22Rv1 (cell line): ENCODE data around the gene CCDC146.

Experiments used
- H3K27ac ChIP-seq: fragments of 450-650 bp; 2 replicates; pipeline ENCODE4 v1.5.1; 2017
- ZFX ChIP-seq: fragments of 450-650 bp; IDR thresholded peaks from 2 replicates; pipeline ENCODE4 v1.6.1; 2017; ENCODE audit warnings: antibody characterized with exemption, borderline replicate concordance
- TF ChIP-seq, protein P1 (sequence below): fragments of 450-650 bp; IDR thresholded peaks from 2 replicates; pipeline ENCODE4 v1.5.1; 2017; ENCODE audit warnings: mild to moderate bottlenecking

CCDC146 gene

DNA sequence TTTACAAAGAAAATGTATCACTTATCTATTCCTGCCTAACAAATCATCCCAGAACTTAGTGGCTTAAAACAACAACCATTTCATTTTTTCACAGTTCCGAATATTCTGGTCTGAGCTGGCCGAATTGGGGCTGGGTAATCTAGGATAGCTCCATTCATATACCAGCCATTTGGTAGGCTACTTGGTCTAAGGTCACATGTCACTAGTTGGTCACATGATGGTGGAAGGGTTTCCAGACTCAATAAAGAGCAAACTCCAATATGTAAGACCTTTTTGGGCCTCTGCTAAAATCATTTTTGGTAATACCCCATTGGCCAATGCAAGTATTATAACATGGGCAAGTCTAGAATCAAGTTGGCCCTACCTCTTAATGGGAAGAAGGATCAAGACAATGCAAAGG, 132.5 kb downstream of the CCDC146 start:
- TF ChIP-seq, protein P1, sequence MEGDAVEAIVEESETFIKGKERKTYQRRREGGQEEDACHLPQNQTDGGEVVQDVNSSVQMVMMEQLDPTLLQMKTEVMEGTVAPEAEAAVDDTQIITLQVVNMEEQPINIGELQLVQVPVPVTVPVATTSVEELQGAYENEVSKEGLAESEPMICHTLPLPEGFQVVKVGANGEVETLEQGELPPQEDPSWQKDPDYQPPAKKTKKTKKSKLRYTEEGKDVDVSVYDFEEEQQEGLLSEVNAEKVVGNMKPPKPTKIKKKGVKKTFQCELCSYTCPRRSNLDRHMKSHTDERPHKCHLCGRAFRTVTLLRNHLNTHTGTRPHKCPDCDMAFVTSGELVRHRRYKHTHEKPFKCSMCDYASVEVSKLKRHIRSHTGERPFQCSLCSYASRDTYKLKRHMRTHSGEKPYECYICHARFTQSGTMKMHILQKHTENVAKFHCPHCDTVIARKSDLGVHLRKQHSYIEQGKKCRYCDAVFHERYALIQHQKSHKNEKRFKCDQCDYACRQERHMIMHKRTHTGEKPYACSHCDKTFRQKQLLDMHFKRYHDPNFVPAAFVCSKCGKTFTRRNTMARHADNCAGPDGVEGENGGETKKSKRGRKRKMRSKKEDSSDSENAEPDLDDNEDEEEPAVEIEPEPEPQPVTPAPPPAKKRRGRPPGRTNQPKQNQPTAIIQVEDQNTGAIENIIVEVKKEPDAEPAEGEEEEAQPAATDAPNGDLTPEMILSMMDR = no peak
- no peak for TF ChIP-seq ZFX
- no peak overlapping the region for H3K27ac ChIP-seq

DNA sequence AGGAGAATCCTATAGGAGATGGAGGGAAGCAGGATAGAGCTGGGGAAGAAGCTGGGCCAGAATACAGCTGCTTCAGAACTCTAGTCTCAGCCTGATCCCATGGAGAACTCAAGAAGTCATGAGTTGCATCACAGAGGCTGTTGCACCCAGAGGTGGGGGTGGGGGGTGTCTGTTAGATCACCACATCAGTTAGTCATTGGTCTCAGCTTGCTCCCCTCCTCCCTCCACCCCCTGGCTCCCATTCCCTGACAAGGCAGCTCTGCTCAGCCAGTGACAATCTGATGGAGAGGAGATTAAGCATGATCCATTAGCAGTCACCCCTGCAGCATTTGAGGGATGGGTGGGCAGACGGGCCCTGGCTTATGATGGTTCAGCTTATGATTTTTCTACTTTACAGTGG, 135.6 kb downstream of the CCDC146 start:
- no peak overlapping the region for H3K27ac ChIP-seq
- TF ChIP-seq ZFX = no peak
- TF ChIP-seq, protein P1 = no peak

DNA sequence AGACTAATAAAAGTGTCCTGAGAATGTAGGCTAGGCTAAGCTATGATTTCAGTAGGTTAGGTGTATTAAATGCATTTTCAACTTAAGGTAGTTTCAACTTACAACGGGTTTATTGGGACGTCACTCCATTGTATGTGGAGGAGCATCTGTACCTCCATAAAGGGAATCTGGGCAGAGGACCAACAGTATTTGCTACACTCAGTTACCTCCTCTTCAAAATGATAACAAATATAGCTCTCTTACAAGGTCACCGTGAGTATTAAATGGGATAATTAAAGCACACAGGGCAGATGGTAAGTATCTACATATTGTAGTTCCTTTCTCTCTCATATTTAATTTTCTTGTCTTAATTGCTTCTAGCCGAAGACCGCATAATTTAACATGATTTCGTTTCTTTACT, 136.2 kb downstream of the CCDC146 start:
- H3K27ac ChIP-seq = no peak overlapping the region
- TF ChIP-seq, protein P1 = no peak
- TF ChIP-seq ZFX = no peak

DNA sequence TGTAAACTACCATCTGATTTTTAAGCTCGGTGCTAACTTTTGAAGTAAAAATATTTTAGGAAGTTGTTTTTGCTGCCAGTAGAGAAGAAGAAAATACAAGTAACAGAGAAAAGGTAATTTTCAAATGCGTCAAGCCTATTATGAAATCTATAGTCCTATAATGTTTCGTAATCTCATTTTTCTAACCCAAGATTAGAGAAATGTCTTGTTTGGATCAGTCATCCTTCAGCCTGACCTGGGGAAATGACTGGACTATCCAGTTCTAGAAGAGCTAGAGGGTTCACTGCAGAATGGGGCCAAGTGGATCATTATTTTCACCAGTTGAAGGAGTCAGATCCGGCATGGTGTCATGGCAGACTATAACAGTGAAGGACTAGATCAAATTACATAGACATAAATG, 139.9 kb downstream of the CCDC146 start:
- no peak overlapping the region for H3K27ac ChIP-seq
- TF ChIP-seq, protein P1 = no peak
- no peak for TF ChIP-seq ZFX

DNA sequence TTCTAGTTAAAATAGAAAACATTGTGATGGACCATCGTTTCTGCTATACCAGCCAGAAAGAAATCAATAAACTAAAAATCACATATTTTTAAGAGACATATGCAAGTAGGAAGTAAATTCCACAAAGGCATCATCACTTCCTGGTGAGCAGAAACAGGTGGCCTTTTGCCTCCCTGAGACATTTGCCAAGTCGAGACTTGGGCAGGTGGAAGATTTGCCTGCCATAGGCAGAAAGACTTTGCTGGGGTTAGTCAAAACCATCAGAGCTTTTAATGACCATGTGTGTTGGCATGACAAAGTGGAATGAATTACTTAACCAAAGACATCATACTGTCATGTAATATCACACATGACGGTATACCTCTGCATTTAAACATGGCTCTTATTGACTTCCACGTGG, 143.3 kb downstream of the CCDC146 start:
- TF ChIP-seq, protein P1 = no peak
- TF ChIP-seq ZFX = no peak

DNA sequence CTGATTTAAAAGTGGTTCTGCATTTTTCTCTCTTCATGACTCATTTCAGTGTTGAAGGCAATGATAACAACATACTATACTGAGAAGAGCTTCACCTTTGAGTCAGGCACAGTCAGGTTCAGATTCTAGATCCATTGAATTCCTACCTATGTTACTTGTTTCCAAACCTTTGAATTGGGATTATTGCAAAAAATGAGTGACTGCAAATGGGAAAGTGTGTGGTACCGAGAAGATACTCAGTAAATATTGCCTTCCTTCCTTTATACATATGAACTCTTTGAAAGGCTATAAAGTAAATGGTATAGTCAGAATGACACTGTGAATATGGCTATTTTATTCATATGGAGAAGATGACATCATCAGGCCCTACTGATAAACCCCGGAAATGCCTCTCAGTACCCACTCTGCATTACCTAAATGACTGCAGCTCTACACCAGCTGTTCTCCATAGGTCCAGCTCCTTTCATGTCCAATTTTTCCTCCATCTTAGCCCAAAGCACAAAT, 143.9 kb downstream of the CCDC146 start:
- TF ChIP-seq ZFX = no peak
- TF ChIP-seq, protein P1 = no peak
- no peak overlapping the region for H3K27ac ChIP-seq

More for the DNA sequence above, 143.3 kb downstream of the CCDC146 start:
- no peak overlapping the region for H3K27ac ChIP-seq

DNA sequence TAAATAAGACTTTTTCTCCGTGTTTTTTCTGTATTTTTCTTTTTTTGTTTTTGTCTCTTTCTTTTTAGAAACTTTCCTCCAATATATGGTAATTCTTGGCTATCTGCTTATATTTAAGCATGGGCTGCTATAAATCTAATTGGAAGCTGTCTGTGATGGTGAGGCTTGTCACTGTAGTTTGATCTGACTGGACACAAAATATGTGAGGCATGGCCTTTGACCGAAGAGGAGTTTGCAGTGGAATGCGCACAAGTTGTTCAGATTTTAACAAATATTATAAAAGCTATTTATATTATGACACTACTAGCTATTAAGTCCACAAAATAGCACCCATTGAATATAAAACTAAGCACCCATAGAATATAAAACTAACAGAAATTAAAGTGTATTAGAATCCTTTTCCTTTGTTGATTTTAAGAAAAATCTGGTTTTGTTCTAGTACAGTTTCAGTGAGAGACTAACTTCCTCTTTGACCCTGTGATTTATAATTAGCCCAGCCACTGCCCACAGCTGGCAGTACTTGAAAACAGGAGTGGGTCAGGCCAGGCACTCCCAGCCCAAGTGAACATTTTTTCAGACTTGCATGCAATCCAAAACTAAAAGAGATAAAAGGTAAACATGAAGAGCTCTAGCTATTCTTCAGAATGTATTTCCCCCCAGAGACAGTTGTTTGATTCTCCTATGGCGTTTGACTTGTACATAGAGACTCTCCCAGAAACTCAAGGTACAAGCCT, 147.1 kb downstream of the CCDC146 start:
- no peak for TF ChIP-seq ZFX
- TF ChIP-seq, protein P1 = no peak
- H3K27ac ChIP-seq = no peak overlapping the region
